Endothelial cell of umbilical vein (primary cell): Measurements from ENCODE around the gene APIP. TPM values are rescaled to one million over a fixed set of nuclear protein-coding genes. Genes with fewer than 3 reads are reported as not detected.

Experiments
- BruUV-seq: library from RNA; stranded (reverse); fragments of 400-500 nt; replicated peaks from 2 replicates; lab custom pipeline; 2021; lab: Mats Ljungman, UMichigan
- CTCF ChIA-PET: fragments of 300-600, 350-600 bp; sonication (Branson Sonifier 250); formaldehyde crosslinking; loops from one replicate; lab custom pipeline; 2021; ENCODE audit warnings: antibody characterized with exemption, inconsistent platforms; lab: Charles Lee
- POLR2A ChIA-PET: fragments of 300-600, 350-600 bp; sonication (Branson Sonifier 250); formaldehyde crosslinking; loops from one replicate; lab custom pipeline; 2021; ENCODE audit warnings: antibody characterized with exemption, inconsistent platforms; lab: Charles Lee
- DNase-seq: peaks from one replicate; pipeline ENCODE4 v3.0.0-alpha.2; 2011; ENCODE audit warnings: low read depth, low spot score
- FAIRE-seq: peaks from 2 replicates; lab custom pipeline; 2011; peaks lifted over from hg19 to GRCh38; lab: Jason Lieb, UNC
- H2AFZ ChIP-seq: 2 replicates; pipeline ENCODE4 v1.6.0; 2012; ENCODE audit warnings: low read depth, low read length, control low read depth, inconsistent platforms
- H3K27ac ChIP-seq: 2 replicates; pipeline ENCODE4 v1.5.1; 2011; ENCODE audit warnings: low read depth, mild to moderate bottlenecking, control low read depth, low read length, moderate library complexity; ENCODE audit not compliant: insufficient read depth
- H3K27me3 ChIP-seq, 2 experiments: 2 replicates each; pipeline versions ENCODE4 v1.6.0 to v1.6.1; 2011; ENCODE audit warnings: low read length in 2 of 2, mixed read lengths in 1 of 2; ENCODE audit not compliant: control insufficient read depth in 2 of 2, insufficient read depth in 2 of 2
- H3K36me3 ChIP-seq, 2 experiments: 2 replicates in 1 of 2; 3 replicates in 1 of 2; pipeline ENCODE4 v1.5.1; 2011; ENCODE audit warnings: low read length in 2 of 2, mild to moderate bottlenecking in 1 of 2, moderate library complexity in 1 of 2; ENCODE audit not compliant: control insufficient read depth in 2 of 2, insufficient read depth in 2 of 2; ENCODE audit errors: extremely low read depth in 1 of 2
- H3K4me1 ChIP-seq: 3 replicates; pipeline ENCODE4 v1.5.1; 2011; ENCODE audit warnings: mild to moderate bottlenecking, low read length; ENCODE audit not compliant: control insufficient read depth, insufficient read depth; ENCODE audit errors: extremely low read depth
- H3K4me2 ChIP-seq: 2 replicates; pipeline ENCODE4 v1.6.1; 2011; ENCODE audit warnings: low read length, control low read depth, mixed read lengths; ENCODE audit not compliant: insufficient read depth
- H3K4me3 ChIP-seq, 3 experiments: fragments of 200-600 bp in 1 of 3; sonication (generic), shearing (Covaris generic) in 1 of 3; replicated peaks in 1 of 3; 2 replicates each; pipeline ENCODE4 v1.5.1; 2011 to 2016; ENCODE audit warnings: control low read depth in 3 of 3, low read length in 3 of 3, mild to moderate bottlenecking in 2 of 3, inconsistent platforms in 1 of 3, low read depth in 1 of 3, moderate library complexity in 1 of 3; ENCODE audit not compliant: insufficient read depth in 1 of 3
- H3K79me2 ChIP-seq: 2 replicates; pipeline ENCODE4 v1.6.0; 2012; ENCODE audit warnings: low read length, inconsistent platforms; ENCODE audit not compliant: control insufficient read depth, insufficient read depth
- H3K9ac ChIP-seq: replicated peaks from 2 replicates; pipeline ENCODE3; 2011; ENCODE audit warnings: low read length, control low read depth; ENCODE audit not compliant: insufficient read depth; ENCODE audit errors: extremely low read depth
- H3K9me1 ChIP-seq: replicated peaks from 3 replicates; pipeline ENCODE4 v1.6.0; 2011; ENCODE audit warnings: mild to moderate bottlenecking, low read length; ENCODE audit not compliant: control insufficient read depth, insufficient read depth; ENCODE audit errors: extremely low read depth
- H3K9me3 ChIP-seq: replicated peaks from 2 replicates; pipeline ENCODE4 v1.5.1; 2012; ENCODE audit warnings: low read length, inconsistent platforms; ENCODE audit not compliant: control insufficient read depth, insufficient read depth
- H4K20me1 ChIP-seq: replicated peaks from 2 replicates; pipeline ENCODE3; 2011; ENCODE audit warnings: mild to moderate bottlenecking, low read length; ENCODE audit not compliant: control insufficient read depth, insufficient read depth; ENCODE audit errors: extremely low read depth
- CTCF ChIP-seq, 2 donors: IDR thresholded peaks; 1 replicate in 1 of 2; 2 replicates in 1 of 2; pipeline ENCODE4 v1.5.1; 2011; ENCODE audit warnings: low read length in 2 of 2, mild to moderate bottlenecking in 2 of 2, moderate library complexity in 2 of 2, control low read depth in 1 of 2, inconsistent platforms in 1 of 2, low read depth in 1 of 2; ENCODE audit not compliant: insufficient read depth in 1 of 2; ENCODE audit errors: extremely low read depth in 1 of 2
- EZH2 ChIP-seq: IDR thresholded peaks from 2 replicates; pipeline ENCODE4 v1.6.1; 2012; ENCODE audit warnings: borderline replicate concordance, low read depth, mild to moderate bottlenecking, moderate library complexity, low read length, inconsistent platforms; ENCODE audit not compliant: severe bottlenecking
- FOS ChIP-seq: IDR thresholded peaks from 2 replicates; pipeline ENCODE4 v1.6.1; 2011; ENCODE audit warnings: mild to moderate bottlenecking, low read length, moderate library complexity, borderline replicate concordance; ENCODE audit not compliant: insufficient read depth
- GATA2 ChIP-seq: IDR thresholded peaks from 2 replicates; pipeline ENCODE4 v1.7.0; 2011; ENCODE audit warnings: low read depth, mild to moderate bottlenecking, moderate library complexity, mixed read lengths, low read length; ENCODE audit not compliant: insufficient read length, insufficient read depth
- JUN ChIP-seq: IDR thresholded peaks from 2 replicates; pipeline ENCODE4 v1.6.1; 2011; ENCODE audit warnings: borderline replicate concordance, low read depth; ENCODE audit not compliant: insufficient read length, insufficient read depth
- MAX ChIP-seq: IDR thresholded peaks from 2 replicates; pipeline ENCODE4 v1.6.1; 2011; ENCODE audit not compliant: insufficient read depth, insufficient read length
- MYC ChIP-seq: IDR thresholded peaks from one replicate; pipeline ENCODE4 v1.6.1; 2011; ENCODE audit warnings: mild to moderate bottlenecking, low read depth, low read length
- POLR2A ChIP-seq: IDR thresholded peaks from 2 replicates; pipeline ENCODE4 v1.6.1; 2012; ENCODE audit warnings: low read depth, mild to moderate bottlenecking, control low read depth, low read length
- POLR2AphosphoS5 ChIP-seq: IDR thresholded peaks from 2 replicates; pipeline ENCODE4 v1.6.1; 2012; ENCODE audit warnings: low read depth, mild to moderate bottlenecking, control low read depth, low read length, moderate library complexity; ENCODE audit not compliant: insufficient read depth
- dilution Hi-C: fragments of 300-500 bp; cut with MboI; formaldehyde crosslinking; loops from one replicate; pipeline ENCODE4 v1.15.0; 2019; ENCODE audit warnings: low sequenced_read_pairs; ENCODE audit not compliant: extremely low pct_ligation_motif_present
- intact Hi-C: fragments of 100-400 bp; cut with micrococcal nuclease; formaldehyde crosslinking; loops from one replicate; pipeline ENCODE4 v1.10.0; 2022
- polyA plus RNA-seq, 4 experiments: library from polyadenylated mRNA; depleted of rRNA in 3 of 4; stranded (reverse) in 3 of 4; unstranded in 1 of 4; fragments of >200 nt; gene quantifications; 2 replicates each; pipeline versions ENCODE4 v1.2.1 to v1.2.3, GENCODE V29; 2011 to 2012; ENCODE audit warnings: missing spikeins in 1 of 4
- total RNA-seq: library from RNA; stranded (reverse); gene quantifications from 2 replicates; pipeline ENCODE4 v1.2.3, GENCODE V29; 2021

Gene APIP
- total and polyA plus RNA-seq, 2 donors (not counting 3 experiments of a cell fraction or from before 2014, with no cell fraction given): 10.0 to 26.9 TPM

- POLR2A ChIA-PET: no interaction called here
- no peak for TF ChIP-seq EZH2
- TF ChIP-seq MAX: no peak
- no peak for TF ChIP-seq GATA2
- TF ChIP-seq JUN: no peak
- no TSS peak for BruUV-seq
- Histone ChIP-seq H3K79me2 (no peaks in the 10 kb centered on the region), H3K4me2 (no peak overlapping the region), H3K4me3 (no peak overlapping the region), H3K9me3 (no peaks in the 10 kb centered on the region), H3K4me1 (no peaks in the 10 kb centered on the region), H3K27ac (no peak overlapping the region), H3K9me1 (no peaks in the 10 kb centered on the region), H3K27me3 (peaks cover 2 to 4% of the 10 kb centered on the region in 2 experiments), H3K9ac (no peak overlapping the region), H4K20me1 (no peaks in the 10 kb centered on the region), H2AFZ (no peak overlapping the region), H3K36me3 (no peaks in the 10 kb centered on the region)
- DNase-seq (no peak), FAIRE-seq (no peak)
- dilution Hi-C loops: no loop called here
- intact Hi-C loops: no loop called here
- CTCF ChIA-PET: interaction anchor here (1.2 kb wide), 1 partner anchor 26 kb away, joined by 3 read pairs; no protein-coding TSS in a partner anchor
These were observed 49.8 kb downstream of the APIP start for GRCh38 chr11:34866375-34866774.

- dilution Hi-C loops (no loop called here), intact Hi-C loops (no loop called here)
- ChIA-PET CTCF (no interaction called here), POLR2A (no interaction called here)
- Histone ChIP-seq H3K9me3 (no peaks in the 10 kb centered on the region), H3K27me3 (peaks cover 2 to 4% of the 10 kb centered on the region in 2 experiments), H3K4me1 (no peaks in the 10 kb centered on the region), H3K79me2 (no peaks in the 10 kb centered on the region), H3K4me3 (no peak overlapping the region), H3K9me1 (no peaks in the 10 kb centered on the region), H2AFZ (no peak overlapping the region), H3K4me2 (no peak overlapping the region), H3K36me3 (no peaks in the 10 kb centered on the region), H4K20me1 (no peaks in the 10 kb centered on the region), H3K9ac (no peak overlapping the region), H3K27ac (no peak overlapping the region)
- no TSS peak for BruUV-seq
- TF ChIP-seq EZH2 (no peak), POLR2A (no peak), CTCF (IDR thresholded peaks at IDR 0.05; ENCODE audit: extremely low read depth in 1 of 2, insufficient read depth in 1 of 2, low read depth in 1 of 2, low read length in 2 of 2) (no peak), POLR2AphosphoS5 (no peak), MAX (no peak), MYC (no peak), JUN (no peak), GATA2 (no peak), FOS (no peak)
- FAIRE-seq: no peak
- DNase-seq: no peak
These were observed 50.9 kb downstream of the APIP start for GRCh38 chr11:34865261-34865660.
